Stimulated activated CD4-positive, alpha-beta T cell treated with anti-CD3 and anti-CD28 coated beads, TNF-alpha, amount 100 ng/mL, for 48 hours (primary cell): Measurements from ENCODE around the gene TSEN15.
"Not testable (repeated sequence)": the region's sequence is repeated elsewhere in the genome, so short reads cannot be mapped to it uniquely, and the experiment has no call there.

Experiments used
- DNase-seq, 3 donors: peaks; one replicate each; pipeline ENCODE4 v3.0.0-alpha.2; 2020; ENCODE audit warnings: low read depth in 3 of 3

TSEN15 gene

DNA sequence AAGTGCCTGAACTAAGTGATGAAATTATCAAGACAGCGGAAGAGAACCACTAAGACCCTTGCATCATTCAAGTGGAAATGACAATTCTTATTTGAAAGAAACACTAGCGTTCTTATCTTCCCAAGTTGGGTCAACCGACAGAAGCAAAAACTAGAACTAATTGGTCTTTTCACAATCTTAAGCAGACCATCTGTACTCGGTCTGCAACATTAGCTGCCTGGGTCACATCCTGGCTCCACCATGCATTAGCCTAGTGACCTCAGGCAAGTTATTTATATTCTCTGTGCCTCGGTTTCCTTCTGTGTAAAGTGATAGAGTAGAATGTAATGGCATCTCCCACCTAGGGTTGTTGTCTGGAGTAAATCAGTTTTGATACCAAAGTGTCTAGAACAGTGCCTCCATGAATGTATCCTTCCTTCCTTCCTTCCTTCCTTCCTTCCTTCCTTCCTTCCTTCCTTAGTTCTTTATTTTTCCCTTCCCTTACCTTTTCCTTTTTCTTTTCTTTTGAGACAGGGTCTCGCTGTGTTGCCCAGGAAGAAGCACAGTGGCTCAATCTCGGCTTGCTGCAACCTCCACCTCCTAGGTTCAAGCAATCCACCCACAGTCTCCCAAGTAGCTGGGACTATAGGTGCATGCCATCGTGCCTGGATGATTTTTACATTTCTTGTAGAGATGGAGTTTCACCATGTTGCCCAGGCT lies 20.0 kb upstream of the TSEN15 start:
- DNase-seq, result no peak

- no peak for DNase-seq
Measured at GRCh38 chr1:184032306-184032929, 19.1 kb upstream of the TSEN15 start.

GRCh38 chr1:184032930-184033418 lies 18.6 kb upstream of the TSEN15 start:
- no peak for DNase-seq

DNA sequence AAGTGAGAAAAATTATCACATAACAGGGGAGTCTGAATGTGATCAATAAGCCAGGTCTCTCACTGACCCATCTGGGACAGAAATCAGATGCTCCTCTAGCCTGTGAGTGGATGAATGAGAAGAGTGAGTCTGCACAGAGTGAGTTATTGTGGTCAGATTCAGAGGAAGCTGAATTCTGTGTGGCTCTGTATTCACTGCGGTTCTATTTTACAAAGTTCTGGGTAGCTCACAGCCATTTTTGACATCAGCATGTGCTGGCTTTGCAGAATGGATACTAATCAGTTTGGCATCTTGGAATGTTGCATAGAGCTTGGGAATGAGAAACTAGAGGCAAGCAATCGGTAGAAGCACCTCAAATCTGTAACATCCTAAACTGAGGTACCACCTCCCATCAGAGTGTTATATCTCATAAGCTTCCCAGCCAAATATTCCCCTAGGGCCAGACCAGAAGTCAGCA lies 17.8 kb upstream of the TSEN15 start:
- no peak for DNase-seq

DNA sequence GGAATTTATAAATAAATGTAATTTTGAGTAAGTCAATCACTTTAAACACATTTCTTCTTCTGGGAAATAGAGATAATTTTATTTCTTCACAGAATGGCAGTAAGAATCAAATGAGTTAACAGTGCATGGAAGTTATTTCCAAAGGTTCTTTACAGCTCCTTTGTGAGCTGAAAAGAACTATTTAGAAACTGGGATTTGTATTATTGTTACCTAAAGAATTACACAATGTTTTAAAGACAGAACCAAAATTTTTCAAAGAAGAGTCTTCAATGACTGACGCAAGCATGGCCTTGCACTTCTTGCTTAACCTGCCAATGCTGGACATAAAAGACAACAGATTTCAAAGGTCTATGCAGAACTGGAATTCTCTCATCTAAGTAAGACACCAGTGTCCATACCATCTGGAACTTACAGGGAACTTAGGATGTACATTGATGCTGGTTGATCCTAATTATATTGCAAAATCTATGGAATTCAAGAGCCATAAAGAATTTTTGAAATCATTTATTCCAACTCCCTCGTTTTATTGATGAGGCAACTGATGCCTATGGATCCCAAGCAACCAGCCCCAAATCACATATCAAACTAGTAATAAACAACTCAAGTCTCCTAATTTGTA lies 16.7 kb upstream of the TSEN15 start:
- no peak for DNase-seq

GRCh38 chr1:184035719-184036516 lies 15.6 kb upstream of the TSEN15 start:
- DNase-seq, result no peak

- no peak for DNase-seq
Measured at GRCh38 chr1:184036517-184036949, 15.0 kb upstream of the TSEN15 start.

- no peak for DNase-seq
Measured at GRCh38 chr1:184037849-184038591, 13.5 kb upstream of the TSEN15 start.

GRCh38 chr1:184039126-184039525 lies 12.4 kb upstream of the TSEN15 start:
- no peak for DNase-seq

- no peak for DNase-seq
Measured at GRCh38 chr1:184041731-184042130, 9.8 kb upstream of the TSEN15 start.

DNA sequence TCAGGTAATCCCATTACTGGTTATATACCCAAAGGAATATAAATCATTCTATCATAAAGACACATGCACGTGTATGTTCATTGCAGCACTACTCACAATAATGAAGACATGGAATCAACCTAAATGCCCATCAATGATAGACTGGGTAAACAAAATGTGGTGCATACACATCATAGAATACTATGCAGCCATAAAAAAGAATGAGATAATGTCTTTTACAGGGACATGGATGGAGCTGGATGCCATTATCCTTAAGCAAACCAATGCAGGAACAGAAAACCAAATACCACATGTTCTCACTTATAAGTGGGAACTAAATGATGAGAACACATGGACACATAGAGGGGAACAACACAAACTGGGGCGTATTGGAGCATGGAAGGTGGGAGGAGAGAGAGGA lies 8.2 kb upstream of the TSEN15 start:
- DNase-seq, result not testable (repeated sequence)

- no peak for DNase-seq
Measured at GRCh38 chr1:184044603-184045376, 6.7 kb upstream of the TSEN15 start.

DNA sequence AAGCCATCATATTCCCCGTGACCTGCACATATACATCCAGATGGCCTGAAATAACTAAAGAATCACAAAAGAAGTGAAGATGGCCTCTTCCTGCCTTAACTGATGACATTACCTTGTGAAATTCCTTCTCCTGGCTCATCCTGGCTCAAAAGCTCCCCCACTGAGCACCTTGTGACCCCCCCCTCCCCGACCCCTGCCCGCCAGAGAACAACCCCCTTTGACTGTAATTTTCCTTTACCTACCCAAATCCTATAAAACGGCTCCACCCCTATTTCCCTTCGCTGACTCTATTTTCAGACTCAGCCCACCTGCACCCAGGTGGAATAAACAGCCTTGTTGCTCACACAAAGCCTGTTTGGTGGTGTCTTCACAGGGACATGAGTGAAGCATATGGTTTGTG lies 4.0 kb upstream of the TSEN15 start:
- DNase-seq, result not testable (repeated sequence)

GRCh38 chr1:184048561-184049240 lies 2.8 kb upstream of the TSEN15 start:
- no peak for DNase-seq

- no peak for DNase-seq
Measured at GRCh38 chr1:184049291-184049690, 2.2 kb upstream of the TSEN15 start.

GRCh38 chr1:184049836-184050468 lies 1.6 kb upstream of the TSEN15 start:
- DNase-seq, result no peak

DNA sequence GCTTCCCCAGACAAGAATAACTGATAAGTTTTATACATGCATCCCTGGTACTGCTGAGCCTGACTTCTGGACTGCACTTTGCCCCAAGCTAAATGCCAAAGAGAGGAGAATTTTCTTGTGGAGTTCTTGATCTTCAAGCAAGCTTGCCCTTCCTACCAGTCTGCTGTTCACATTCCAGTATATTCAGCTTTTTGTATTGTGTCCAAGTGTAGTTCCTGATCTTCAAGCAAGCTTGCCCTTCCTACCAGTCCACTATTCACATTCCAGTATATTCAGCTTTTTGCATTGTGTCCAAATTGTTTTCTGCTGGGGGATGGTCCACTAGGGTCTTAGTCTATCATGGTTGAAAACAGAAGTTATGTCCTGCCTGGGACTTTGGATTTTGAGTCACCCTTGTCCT lies 894 bp upstream of the TSEN15 start:
- DNase-seq, result no peak

- DNase-seq, result no peak
Measured at GRCh38 chr1:184051138-184051484, 419 bp upstream of the TSEN15 start.

DNA sequence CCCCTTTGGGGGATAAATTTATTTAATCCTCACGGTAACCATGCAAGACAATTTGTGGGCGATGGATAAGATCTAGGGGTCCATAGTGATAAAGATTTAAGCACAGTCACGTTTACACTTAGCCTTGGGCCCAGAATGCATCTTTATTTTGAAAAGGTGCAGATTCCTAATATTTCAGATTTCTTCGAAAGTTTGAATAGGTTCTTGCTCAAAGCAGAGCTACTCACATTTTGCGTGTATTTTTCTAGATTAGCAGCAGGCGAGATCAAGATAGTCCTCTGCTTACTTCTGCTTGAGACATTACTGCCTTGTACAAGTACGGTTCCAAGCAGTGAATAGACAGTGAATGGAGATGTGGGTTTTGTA lies 647 bp downstream of the TSEN15 start:
- DNase-seq, result no peak

- DNase-seq, result no peak
Measured at GRCh38 chr1:184052750-184053149, 1.2 kb downstream of the TSEN15 start.
